ENCODE results near the gene FCN2. TPM values are rescaled to one million over a fixed set of nuclear protein-coding genes. Genes with fewer than 3 reads are reported as not detected.

Gene FCN2
- total RNA-seq, 1 donor from 2014 or later = not detected

DNA sequence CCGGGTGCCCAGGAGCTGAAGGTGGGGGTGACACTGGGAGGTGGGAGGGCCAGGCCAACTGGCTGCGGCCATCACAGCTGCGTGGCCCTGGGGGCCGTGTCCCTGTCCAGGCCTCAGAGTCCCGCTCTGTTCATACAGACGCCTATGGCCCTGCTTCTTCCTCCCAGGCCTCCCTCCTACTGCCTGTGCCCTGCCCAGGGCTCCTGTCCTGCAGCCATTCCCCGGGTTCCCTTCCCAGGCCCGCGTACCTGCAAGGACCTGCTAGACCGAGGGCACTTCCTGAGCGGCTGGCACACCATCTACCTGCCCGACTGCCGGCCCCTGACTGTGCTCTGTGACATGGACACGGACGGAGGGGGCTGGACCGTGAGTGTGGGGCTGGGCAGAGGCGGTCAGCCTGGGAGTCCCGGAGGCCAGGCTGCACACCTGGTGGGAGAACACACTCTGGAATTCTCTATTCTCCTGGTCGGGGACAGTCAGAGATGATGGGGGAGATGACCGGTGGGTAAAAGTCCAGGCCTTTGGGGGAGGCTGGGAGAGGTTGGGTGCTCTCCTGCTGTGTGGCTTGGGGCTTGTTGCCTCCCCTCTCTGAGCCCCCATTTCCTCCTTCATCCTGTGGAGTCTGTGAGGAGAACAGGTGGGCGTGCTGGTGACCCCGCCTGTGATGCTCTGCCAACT, 4.5 kb downstream of the FCN2 start:
- Mint-ChIP-seq H3K4me1 (no peaks in the 10 kb centered on the region), H3K27ac (no peak overlapping the region), H3K4me3 (no peak overlapping the region), H3K9me3 (no peaks in the 10 kb centered on the region), H3K36me3 (ENCODE audit: low read depth) (no peaks in the 10 kb centered on the region), H3K27me3 (no peaks in the 10 kb centered on the region)
- DNase-seq = no peak
- intact Hi-C loops (cut with micrococcal nuclease) = no loop called here

DNA sequence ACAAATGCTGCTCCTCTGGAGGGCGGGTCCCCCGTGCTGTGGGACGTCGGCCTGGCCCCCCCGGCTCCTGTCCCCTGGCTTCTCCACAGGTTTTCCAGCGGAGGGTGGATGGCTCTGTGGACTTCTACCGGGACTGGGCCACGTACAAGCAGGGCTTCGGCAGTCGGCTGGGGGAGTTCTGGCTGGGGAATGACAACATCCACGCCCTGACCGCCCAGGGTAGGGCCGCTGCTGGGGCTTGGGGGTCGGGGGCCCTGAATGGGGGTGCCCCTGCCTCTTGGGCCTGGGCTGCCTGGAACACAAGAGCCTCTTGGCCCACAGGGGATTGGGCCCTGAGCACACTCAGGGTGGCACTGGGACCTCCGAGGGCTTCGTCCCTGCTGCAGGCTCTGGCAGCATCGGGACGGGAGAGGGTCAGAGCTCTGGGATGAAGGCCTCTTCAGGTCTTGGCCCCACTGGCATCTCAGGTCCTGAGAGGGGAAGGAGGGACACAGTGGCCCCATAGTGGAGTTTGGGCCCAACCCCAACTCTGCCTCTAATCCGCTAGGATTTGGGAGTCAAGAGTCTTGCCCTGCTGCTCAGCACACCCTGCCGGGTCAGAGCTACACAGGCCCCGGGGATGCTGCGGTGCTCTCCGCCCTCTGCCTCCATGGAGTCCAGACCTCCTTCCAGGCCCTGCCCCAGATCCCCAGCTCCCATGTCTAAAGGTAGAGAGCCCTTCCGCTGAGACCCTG, 5.2 kb downstream of the FCN2 start:
- no peaks in the 10 kb centered on the region for H3K4me1 Mint-ChIP-seq
- no peaks in the 10 kb centered on the region for H3K27me3 Mint-ChIP-seq
- no peaks in the 10 kb centered on the region for H3K36me3 Mint-ChIP-seq (ENCODE audit: low read depth)
- intact Hi-C loops (cut with micrococcal nuclease) = no loop called here
- DNase-seq = no peak
- no peak overlapping the region for H3K4me3 Mint-ChIP-seq
- no peak overlapping the region for H3K27ac Mint-ChIP-seq
- H3K9me3 Mint-ChIP-seq = no peaks in the 10 kb centered on the region

DNA sequence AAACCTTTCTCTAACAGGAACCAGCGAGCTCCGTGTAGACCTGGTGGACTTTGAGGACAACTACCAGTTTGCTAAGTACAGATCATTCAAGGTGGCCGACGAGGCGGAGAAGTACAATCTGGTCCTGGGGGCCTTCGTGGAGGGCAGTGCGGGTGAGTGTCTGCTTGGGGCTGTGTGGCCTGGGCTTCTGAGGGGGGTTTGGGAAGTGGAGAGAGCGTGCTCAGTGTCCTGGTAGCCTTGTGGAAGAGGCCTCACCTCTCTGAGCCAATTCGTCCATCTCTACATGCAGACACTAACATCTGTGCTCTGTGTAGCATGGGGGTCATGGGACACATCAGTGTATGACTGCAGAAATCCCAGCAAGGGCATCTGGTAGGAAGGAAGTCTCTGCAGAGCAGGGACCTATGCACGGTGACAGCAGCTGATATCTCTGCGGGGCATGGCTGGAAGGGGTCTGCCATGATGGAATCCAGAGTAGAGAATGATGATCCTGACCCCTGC, 5.9 kb downstream of the FCN2 start:
- H3K4me1 Mint-ChIP-seq = no peaks in the 10 kb centered on the region
- no peaks in the 10 kb centered on the region for H3K27me3 Mint-ChIP-seq
- DNase-seq = no peak
- H3K9me3 Mint-ChIP-seq = no peaks in the 10 kb centered on the region
- no peaks in the 10 kb centered on the region for H3K36me3 Mint-ChIP-seq (ENCODE audit: low read depth)
- H3K27ac Mint-ChIP-seq = no peak overlapping the region
- intact Hi-C loops (cut with micrococcal nuclease) = no loop called here
- H3K4me3 Mint-ChIP-seq = no peak overlapping the region

DNA sequence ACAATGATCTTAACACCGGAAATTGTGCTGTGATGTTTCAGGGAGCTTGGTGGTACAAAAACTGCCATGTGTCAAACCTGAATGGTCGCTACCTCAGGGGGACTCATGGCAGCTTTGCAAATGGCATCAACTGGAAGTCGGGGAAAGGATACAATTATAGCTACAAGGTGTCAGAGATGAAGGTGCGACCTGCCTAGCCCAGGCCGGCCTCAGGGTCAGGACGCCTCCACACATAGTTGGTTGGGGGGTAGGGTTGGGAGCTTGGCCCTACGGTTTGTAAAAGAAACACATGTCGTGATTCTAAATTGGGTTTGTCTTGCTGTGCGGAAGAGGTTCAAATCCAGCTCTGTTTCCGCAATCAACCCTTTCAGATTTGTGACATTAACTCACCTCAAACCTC, 6.6 kb downstream of the FCN2 start:
- no peaks in the 10 kb centered on the region for H3K9me3 Mint-ChIP-seq
- no peak for DNase-seq
- H3K4me1 Mint-ChIP-seq = no peaks in the 10 kb centered on the region
- no peak overlapping the region for H3K27ac Mint-ChIP-seq
- H3K36me3 Mint-ChIP-seq (ENCODE audit: low read depth) = no peaks in the 10 kb centered on the region
- H3K27me3 Mint-ChIP-seq = no peaks in the 10 kb centered on the region
- intact Hi-C loops (cut with micrococcal nuclease) = no loop called here
- H3K4me3 Mint-ChIP-seq = no peak overlapping the region

DNA sequence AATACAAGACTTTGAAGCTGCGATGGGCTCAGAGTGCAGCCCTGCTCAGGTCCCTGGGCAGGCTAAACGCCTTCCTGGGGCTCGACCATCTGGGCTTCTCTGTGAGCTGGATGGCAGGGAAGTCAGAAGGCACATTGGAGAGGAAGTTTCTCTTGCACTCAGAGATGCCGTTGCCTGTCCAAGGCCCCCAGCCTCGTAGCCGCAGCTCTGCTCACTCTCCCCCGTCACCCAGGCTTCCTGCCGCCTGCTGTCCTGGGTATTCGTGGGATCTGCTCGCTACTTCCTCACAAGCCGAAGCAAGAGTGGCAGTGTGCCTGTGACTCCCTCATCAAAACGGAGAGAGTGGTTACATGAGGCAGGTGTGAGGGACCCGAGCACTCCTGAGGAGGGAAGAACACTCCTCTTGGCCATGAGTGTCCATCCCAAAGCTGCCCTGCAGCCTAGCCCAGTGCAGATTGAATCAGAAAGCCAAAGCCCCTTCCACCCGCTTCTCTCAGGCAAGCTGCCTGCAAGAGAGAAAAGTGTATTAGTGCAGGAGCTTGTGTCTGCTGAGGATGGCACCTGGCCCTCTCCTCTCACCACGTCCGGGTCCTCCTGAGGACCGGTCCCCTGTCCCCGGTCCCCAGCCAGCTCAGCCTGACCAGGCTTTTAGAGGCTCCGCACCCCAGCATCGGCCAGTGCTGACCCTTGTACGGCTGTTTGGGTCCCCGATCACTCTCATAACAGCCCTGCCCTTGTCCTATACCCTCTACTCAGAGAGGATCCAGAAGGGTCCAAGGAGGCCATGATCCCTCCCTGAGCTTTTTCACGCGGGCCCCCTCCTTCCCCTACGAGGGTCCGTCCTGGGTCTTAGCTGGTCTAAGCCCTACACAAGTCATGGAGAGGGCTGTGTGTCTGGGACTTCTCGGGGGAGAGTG, 7.3 kb downstream of the FCN2 start:
- Mint-ChIP-seq H3K4me1 (no peaks in the 10 kb centered on the region), H3K36me3 (ENCODE audit: low read depth) (no peaks in the 10 kb centered on the region), H3K27me3 (no peaks in the 10 kb centered on the region), H3K9me3 (no peaks in the 10 kb centered on the region), H3K4me3 (no peak overlapping the region), H3K27ac (no peak overlapping the region)
- intact Hi-C loops (cut with micrococcal nuclease) = no loop called here
- DNase-seq = no peak

DNA sequence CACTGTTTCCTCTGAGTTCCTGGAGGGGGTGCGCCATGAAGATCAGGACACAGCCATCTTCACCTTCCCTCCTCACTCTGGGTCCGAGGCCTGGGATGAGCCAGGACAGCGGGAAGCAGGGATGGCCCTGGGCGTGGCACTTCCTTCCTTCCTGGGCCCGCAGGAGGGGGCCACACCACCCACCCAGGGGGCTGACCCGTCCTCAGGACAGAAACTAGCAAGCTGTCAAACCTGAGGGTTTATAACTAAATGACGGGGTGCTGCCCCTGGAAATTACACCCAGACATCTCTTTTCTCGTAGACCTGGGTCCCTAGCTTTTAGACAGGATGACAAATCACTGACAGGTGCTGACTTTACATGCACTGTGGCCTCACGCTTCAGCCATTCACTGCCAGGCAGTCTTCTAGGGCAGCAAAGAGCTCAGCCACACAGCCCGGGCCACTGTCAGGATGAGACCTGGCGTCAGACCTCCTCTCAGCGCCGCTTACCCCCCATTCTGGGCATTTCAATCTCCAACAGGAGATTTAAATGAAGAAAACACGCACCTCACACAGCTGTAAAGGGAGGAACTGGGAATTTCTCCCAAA, 8.1 kb downstream of the FCN2 start:
- no peaks in the 10 kb centered on the region for H3K4me1 Mint-ChIP-seq
- H3K27me3 Mint-ChIP-seq = no peaks in the 10 kb centered on the region
- no peak overlapping the region for H3K27ac Mint-ChIP-seq
- no peak for DNase-seq
- no peaks in the 10 kb centered on the region for H3K9me3 Mint-ChIP-seq
- no peak overlapping the region for H3K4me3 Mint-ChIP-seq
- intact Hi-C loops (cut with micrococcal nuclease) = no loop called here
- no peaks in the 10 kb centered on the region for H3K36me3 Mint-ChIP-seq (ENCODE audit: low read depth)

DNA sequence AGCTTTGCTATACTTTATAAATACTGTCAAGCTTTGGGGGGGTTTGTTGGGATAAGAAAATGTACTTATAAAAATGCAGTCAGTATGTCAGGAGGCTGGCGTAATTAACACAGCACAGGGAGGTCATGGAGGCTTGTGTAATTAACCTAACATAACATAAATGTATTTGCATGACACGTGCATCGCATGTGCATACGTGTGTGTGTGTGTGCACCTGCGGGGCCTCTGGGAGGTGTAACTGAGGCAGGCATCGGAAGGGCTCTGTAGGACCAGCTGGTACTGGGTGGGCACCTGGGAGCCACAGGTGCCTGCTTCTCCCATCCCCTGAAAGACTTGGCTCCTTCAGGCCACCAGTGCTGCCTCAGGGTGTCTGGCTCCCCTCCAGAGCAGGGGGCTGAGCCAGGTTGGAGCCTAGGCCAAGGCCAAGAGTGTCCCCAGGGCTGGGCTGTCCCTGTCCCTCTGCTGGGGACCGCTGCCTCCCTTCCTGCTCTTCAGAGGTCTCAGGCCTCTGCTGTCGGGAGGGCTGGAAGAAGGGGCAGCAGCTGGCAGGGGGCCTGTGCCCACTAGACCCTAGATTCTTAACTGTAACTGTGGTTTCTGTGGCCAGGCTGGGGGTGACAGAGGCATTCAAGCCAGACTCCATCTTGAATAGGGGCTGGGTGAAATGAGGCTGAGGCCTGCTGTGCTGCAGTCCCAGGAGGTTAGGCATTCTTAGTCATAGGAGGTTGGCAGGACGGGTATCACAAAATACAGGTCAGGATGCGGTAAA, 9.0 kb downstream of the FCN2 start:
- Mint-ChIP-seq H3K4me3 (no peak overlapping the region), H3K27ac (no peak overlapping the region), H3K4me1 (no peaks in the 10 kb centered on the region), H3K9me3 (no peaks in the 10 kb centered on the region), H3K27me3 (no peaks in the 10 kb centered on the region), H3K36me3 (ENCODE audit: low read depth) (no peaks in the 10 kb centered on the region)
- intact Hi-C loops (cut with micrococcal nuclease) = no loop called here
- DNase-seq = no peak

DNA sequence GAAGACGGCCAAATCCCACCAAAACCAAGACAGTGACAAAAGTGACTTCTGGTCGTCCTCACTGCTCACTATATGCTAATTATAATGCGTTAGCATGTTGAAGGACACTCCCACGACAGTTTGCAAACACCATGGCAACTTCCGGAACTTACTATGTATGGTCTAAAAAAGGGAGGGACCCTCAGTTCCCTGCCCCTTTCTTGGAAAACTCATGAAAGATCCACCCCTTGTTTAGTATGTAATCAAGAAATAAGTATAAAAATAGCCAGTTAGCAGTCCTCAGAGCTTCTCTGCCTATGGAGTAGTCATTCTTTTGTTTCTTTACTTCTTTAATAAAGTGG, 9.5 kb downstream of the FCN2 start:
- no peaks in the 10 kb centered on the region for H3K4me1 Mint-ChIP-seq
- no peak for DNase-seq

DNA sequence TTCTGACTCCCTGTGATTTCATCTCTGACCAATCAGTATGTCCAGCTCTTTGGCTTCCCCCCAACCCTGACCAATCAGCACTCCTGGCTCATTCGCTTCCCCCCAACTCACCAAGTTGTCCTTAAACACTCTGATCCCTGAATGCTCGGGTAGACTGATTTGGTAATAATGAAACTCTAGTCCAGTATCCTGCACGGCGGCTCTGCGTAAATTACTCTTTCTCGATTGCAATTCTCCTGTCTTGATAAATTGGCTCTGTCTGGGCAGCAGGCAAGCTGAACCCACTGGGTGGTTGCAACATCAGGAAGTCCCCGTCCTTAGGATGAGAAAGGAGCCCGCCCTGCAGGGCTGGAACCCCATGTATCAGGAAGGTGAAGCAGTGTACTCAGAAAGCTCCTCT, 10.4 kb downstream of the FCN2 start:
- Mint-ChIP-seq H3K4me1 (no peaks in the 10 kb centered on the region), H3K9me3 (peaks cover 5% of the 10 kb centered on the region), H3K36me3 (ENCODE audit: low read depth) (no peaks in the 10 kb centered on the region), H3K4me3 (no peak overlapping the region), H3K27ac (no peak overlapping the region), H3K27me3 (no peaks in the 10 kb centered on the region)
- no peak for DNase-seq
- intact Hi-C loops (cut with micrococcal nuclease) = no loop called here

More for the DNA sequence above, 9.5 kb downstream of the FCN2 start:
- no peaks in the 10 kb centered on the region for H3K27me3 Mint-ChIP-seq
- no peak overlapping the region for H3K27ac Mint-ChIP-seq
- H3K36me3 Mint-ChIP-seq (ENCODE audit: low read depth) = no peaks in the 10 kb centered on the region
- intact Hi-C loops (cut with micrococcal nuclease) = no loop called here
- no peak overlapping the region for H3K4me3 Mint-ChIP-seq
- H3K9me3 Mint-ChIP-seq = peaks cover 1% of the 10 kb centered on the region

DNA sequence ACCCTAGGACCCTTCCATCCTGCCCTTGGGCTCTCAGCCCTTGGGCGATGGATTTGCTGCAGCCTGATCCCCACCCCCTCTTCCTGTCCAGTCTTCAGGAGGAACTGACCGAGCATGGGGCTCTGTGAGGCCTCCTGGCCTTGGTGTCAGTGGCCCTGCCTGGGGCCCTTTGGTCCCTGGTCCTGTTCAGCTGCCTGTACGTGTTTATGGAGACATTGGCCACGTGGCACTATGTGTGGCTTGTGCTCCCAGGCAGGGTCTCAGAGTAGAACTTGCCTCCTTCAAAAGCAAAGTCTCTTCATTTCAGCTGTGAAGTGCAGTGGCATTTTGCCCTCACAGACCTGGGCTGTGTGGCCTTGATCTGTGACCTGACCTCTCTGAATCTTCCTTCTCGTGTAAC, 11.1 kb downstream of the FCN2 start:
- no peak for DNase-seq
- intact Hi-C loops (cut with micrococcal nuclease) = no loop called here
- Mint-ChIP-seq H3K27me3 (no peaks in the 10 kb centered on the region), H3K4me1 (no peaks in the 10 kb centered on the region), H3K4me3 (no peak overlapping the region), H3K36me3 (ENCODE audit: low read depth) (no peaks in the 10 kb centered on the region), H3K27ac (no peak overlapping the region), H3K9me3 (peaks cover 5% of the 10 kb centered on the region)

DNA sequence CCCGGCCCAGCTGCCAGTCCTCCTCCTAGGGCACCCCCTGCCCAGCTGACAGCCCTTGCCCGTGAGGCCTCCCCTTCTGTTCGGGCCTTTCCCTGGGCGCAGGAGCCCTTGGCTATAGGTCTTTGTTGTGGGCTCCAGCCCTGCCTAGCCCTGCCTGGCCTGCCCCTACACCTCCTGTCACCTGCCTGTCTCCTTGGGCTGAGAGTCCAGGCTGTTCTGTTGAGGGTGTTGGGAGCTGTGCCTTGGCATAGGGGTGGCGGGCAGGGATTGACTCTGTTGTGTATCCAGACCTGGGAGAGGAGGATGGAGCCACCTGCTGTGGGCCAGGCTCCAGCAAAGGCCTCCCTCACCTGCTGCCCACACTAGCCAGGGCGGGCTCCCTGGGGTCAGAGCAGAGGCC, 11.6 kb downstream of the FCN2 start:
- Mint-ChIP-seq H3K4me1 (no peaks in the 10 kb centered on the region), H3K27ac (no peak overlapping the region), H3K27me3 (no peaks in the 10 kb centered on the region), H3K36me3 (ENCODE audit: low read depth) (no peaks in the 10 kb centered on the region), H3K9me3 (peaks cover 5% of the 10 kb centered on the region), H3K4me3 (no peak overlapping the region)
- intact Hi-C loops (cut with micrococcal nuclease) = no loop called here
- DNase-seq = no peak

DNA sequence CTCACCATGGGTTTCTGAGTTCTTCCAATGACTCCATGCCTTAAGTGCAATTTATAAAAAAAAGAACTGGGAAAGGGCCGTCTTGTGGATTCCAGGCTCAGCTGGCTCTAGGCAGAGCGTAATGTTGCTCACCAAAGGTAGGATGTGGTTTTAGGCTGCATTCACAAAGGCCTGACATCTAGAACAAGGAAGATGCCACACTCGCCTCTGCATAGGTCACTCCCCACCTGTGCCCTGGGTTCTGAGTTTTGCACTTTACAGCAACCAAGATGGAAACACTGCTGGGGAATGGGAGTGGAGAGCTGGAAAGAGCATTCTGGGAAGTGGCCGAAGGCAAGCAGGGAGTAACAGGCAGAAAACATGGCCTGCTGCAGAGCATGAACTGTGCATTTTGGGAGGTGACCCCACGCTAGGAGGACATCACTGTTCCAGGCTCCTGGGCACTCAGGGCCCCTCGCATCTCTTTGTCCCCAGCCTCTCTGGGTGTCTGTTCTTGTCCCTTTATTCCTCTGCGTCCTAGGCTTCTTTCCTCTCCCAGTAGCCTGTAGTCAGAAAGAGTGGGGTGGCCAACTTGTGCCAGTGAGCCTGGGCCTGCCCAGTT, 12.3 kb downstream of the FCN2 start:
- intact Hi-C loops (cut with micrococcal nuclease) = no loop called here
- Mint-ChIP-seq H3K4me3 (no peak overlapping the region), H3K27ac (no peak overlapping the region), H3K4me1 (no peaks in the 10 kb centered on the region), H3K36me3 (ENCODE audit: low read depth) (no peaks in the 10 kb centered on the region), H3K9me3 (peaks cover 7% of the 10 kb centered on the region), H3K27me3 (no peaks in the 10 kb centered on the region)
- no peak for DNase-seq
